HTERT RPE-1 (cell line): ENCODE measurements around the gene FRG1.
"Not testable (repeated sequence)": the region's sequence is repeated elsewhere in the genome, so short reads cannot be mapped to it uniquely, and the experiment has no call there.

Experiments
- in situ Hi-C: fragments of 300-500 bp; cut with MboI; formaldehyde crosslinking; loops from 4 replicates; pipeline ENCODE4 v1.14.3; 2020; ENCODE audit warnings: low sequenced_read_pairs

The FRG1 gene

GRCh38 chr4:189940178-189941004 lies at the start of gene FRG1:
TSS of gene FRG1 (plus strand) at chr4:189940872. CDS start at chr4:189941010, 138 bp downstream.
- in situ Hi-C loops = no loop called here

DNA sequence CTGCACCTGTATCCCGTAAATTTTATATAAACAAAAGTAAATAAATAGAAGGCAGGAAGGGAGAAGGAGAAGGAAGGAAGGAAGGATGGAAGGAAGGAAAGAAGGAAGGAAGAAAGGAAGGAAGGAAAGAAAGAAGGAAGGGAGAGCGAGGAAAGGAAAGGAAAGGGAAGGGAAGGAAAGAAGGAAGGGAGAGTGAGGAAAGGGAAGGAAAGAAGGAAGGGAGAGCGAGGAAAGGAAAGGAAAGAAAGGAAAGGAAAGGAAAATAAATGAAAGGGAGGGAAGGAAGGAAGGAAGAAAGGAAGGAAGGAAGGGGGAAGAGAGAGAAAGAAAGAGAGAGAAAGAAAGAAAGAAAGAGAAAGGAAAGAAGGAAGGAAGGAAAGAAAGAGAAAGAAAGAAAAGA lies 43.0 kb upstream of the FRG1 start:
- in situ Hi-C loops = no loop called here

GRCh38 chr4:189899481-189900015 lies 41.1 kb upstream of the FRG1 start:
- in situ Hi-C loops = not testable (repeated sequence)

GRCh38 chr4:189904420-189905027 lies 36.1 kb upstream of the FRG1 start:
- in situ Hi-C loops = not testable (repeated sequence)

- in situ Hi-C loops = no loop called here
Measured at GRCh38 chr4:189912170-189912569, 28.5 kb upstream of the FRG1 start.

DNA sequence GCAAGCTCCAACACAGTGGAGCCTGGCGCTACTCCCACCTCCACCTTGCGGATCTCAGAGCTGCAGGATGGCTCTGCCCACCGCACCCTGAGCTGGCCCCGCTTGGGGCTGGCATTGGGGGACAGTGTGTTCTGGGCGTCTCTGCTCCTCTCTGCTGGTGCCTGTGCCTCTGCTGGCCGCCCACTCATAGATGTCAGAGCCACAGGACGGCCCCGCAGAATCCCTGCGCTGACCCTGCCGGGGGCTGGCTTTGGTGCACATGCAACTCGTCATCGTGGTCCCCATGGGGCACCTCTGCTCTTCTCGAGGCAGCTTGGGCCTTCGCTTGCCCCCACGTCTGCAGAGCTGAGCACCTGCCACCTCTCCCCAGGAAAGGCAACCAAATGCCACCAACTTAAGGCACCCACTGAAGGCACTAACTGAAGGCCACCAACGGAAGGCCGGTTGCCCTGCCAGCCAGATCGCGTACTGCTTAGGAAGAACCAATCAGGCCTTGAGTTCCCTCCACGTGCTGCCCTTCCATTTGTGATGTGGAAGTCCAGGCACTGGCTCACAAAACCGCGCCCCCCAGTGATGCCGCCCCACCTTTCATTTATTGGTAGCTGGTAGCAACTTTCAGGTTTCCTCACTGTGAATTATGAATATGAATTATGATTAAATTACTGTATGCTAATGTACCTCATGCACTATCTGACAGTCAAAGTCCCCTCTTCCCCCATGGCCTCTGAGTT lies 23.3 kb upstream of the FRG1 start:
- in situ Hi-C loops = no loop called here

DNA sequence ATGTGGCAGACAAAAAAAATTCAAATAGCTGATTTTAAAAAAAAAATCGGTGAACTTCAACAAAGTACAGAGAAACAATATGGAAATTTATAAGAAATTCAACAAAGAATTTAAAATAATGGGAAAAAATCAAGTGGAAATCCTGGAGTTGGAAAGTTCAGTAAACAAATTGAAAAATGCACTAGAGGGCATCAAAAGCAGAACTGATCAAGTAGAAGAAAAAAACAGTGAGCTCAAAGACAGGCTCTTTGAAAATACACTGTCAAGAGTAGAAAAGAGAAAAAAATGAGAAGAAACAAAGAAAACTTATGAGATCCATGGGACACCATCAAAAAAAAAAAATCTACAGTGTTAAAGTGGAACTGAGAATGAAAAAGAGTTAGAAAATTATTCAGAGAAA lies 19.6 kb upstream of the FRG1 start:
- in situ Hi-C loops = no loop called here

- in situ Hi-C loops = not testable (repeated sequence)
Measured at GRCh38 chr4:189926742-189927141, 13.9 kb upstream of the FRG1 start.

GRCh38 chr4:189941005-189941450 lies 356 bp downstream of the FRG1 start:
- in situ Hi-C loops = no loop called here

DNA sequence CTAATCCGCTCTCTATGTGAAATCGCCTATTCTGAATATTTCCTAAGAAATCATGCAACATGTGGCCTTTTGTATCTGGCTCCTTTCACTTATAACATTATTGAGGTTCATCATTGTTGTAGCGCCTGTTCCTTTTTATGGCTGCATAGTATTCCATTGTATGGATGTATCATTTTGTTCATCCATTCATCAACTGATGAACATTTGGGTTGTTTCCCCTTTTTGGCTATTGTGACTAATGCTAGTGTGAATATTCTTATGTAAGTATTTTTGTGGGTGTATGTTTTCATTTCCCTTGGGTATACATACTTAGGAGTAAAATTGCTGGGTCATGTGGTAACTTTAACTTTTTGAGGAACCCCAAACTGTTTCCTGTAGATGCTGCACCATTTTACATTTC lies 1.7 kb downstream of the FRG1 start:
- in situ Hi-C loops = not testable (repeated sequence)

DNA sequence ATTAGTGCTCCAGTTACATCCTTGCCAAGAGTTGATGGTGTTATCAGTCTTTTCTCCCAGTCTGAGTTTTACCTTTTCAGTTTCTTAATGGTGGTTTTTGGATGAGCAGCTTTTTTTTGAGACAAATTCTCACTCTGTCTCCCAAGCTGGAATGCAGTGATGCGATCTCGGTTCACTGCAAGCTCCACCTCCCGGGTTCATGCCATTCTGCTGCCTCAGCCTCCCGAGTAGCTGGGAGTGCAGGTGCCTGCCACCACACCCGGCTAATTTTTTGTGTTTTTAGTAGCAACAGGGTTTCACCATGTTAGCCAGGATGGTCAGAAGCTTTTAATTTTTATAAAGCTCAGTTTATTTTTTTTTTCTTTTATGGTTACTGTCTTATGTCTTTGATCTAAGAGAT lies 3.4 kb downstream of the FRG1 start:
- in situ Hi-C loops = not testable (repeated sequence)

GRCh38 chr4:189946906-189947305 lies 6.2 kb downstream of the FRG1 start:
- in situ Hi-C loops = not testable (repeated sequence)

GRCh38 chr4:189948486-189948885 lies 7.8 kb downstream of the FRG1 start:
- in situ Hi-C loops = not testable (repeated sequence)

GRCh38 chr4:189969291-189969690 lies 28.6 kb downstream of the FRG1 start:
- in situ Hi-C loops = not testable (repeated sequence)

GRCh38 chr4:189973646-189974045 lies 33.0 kb downstream of the FRG1 start:
- in situ Hi-C loops = no loop called here

GRCh38 chr4:189974056-189974455 lies 33.4 kb downstream of the FRG1 start:
- in situ Hi-C loops = no loop called here

- in situ Hi-C loops = no loop called here
Measured at GRCh38 chr4:189979196-189980047, 38.8 kb downstream of the FRG1 start.

DNA sequence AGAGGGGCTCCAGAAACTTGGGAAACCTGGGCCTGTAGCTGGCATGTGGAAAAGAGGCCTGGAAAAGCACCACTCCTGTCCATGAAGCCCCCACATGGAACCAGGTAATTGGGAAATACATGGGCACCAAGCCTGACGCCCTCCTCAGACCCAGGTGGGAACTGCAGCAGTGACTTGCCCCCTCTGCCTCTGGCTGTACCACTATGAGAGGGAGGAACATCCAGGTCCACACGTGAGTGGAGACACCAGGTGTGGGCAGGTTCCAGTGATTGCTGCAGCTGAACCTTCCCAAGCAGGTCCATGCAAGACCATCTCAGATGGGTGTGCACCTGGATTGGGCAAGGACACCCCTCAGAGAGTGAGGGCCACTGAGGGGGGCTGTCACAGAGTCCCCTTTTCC lies 39.6 kb downstream of the FRG1 start:
- in situ Hi-C loops = not testable (repeated sequence)

- in situ Hi-C loops = no loop called here
Measured at GRCh38 chr4:189981970-189982369, 41.3 kb downstream of the FRG1 start.

- in situ Hi-C loops = not testable (repeated sequence)
Measured at GRCh38 chr4:189983916-189984526, 43.3 kb downstream of the FRG1 start.
